SK-MEL-5 (cell line): Measurements from ENCODE around the gene VWA3B. TPM values are rescaled to one million over a fixed set of nuclear protein-coding genes. Genes with fewer than 3 reads are reported as not detected.
A peak's percentile ranks its signal among the peaks of the same experiment; 100 is the strongest.
"Not testable (repeated sequence)": the region's sequence is repeated elsewhere in the genome, so short reads cannot be mapped to it uniquely, and the experiment has no call there.

Experiments
- DNase-seq: peaks from one replicate; pipeline ENCODE4 v3.0.0-alpha.2; 2016; ENCODE audit warnings: low read depth, low spot score
- in situ Hi-C: cut with HindIII; loops from 2 replicates; pipeline ENCODE4 v1.10.0; 2016; ENCODE audit warnings: low sequenced_read_pairs, high pct_unique_total_duplicates, low pct_unique_long_range_greater_than_20kb
- total RNA-seq: library from RNA; depleted of rRNA; stranded (reverse); fragments of >200 nt; shearing (Covaris generic); gene quantifications from 2 replicates; pipeline ENCODE4 v1.2.3, GENCODE V29; 2014

Gene VWA3B
- total RNA-seq, 1 experiment from 2014 or later, result not detected

DNA sequence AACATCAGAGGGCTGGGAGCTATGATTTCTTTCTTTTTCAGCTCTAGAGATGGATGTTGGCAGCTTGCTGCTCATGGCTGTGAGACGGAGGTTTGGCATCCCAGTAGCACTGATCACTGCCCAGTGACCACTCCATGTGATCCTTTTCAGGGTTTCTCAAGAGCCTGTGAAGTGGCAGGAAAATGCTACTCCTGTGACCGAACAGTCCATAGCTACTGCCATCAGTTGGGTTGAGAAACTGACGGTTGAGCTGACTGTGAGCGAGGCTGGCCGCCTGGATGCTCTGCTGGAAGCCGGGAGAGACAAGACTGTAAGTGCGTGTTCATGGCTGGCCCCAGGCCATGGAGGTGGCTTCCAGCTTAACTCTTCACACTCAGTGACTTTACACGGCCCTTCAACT lies 34.2 kb downstream of the VWA3B start:
- no peak for DNase-seq
- in situ Hi-C loops, result no loop called here

DNA sequence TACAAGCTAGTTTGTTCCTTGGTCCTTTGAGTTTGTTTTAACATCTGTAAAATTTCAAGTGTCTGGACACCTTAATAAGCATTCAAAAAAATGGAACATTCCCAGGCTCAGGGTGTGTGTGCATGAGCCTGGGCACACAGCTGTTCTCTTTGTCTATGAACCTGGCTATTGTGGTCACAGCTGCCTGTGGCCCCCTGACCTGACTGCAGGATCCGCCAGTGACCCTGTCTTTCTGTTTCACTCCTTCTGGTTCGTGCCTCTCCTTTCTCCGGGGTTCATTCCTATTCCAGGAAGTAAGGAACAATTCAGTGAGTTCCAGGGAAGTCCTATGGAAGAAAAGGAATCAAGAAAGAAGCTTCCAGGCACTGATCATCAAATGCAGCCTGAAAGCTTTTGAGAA lies 35.6 kb downstream of the VWA3B start:
- in situ Hi-C loops, result no loop called here
- DNase-seq, result no peak

DNA sequence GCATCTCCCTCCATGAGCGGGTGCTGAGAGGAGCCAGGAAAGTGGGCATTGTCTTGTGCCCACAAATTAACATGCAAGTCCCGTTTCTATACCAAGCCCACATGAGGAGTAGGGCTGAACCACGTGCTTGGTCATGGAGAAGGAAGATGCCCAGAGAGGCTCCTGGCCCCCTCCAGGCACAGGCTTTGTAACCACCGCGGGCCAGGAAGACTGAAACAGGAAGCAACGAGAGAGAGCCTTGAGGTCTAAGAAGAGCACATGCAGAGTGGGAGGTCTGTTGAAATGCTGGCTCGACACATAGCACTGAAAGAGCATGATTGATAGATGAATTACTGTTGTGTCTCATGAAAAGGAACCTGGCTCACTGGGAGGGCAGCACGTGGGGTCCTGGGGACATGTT lies 36.3 kb downstream of the VWA3B start:
- in situ Hi-C loops, result no loop called here
- peak; percentile 9 for DNase-seq

DNA sequence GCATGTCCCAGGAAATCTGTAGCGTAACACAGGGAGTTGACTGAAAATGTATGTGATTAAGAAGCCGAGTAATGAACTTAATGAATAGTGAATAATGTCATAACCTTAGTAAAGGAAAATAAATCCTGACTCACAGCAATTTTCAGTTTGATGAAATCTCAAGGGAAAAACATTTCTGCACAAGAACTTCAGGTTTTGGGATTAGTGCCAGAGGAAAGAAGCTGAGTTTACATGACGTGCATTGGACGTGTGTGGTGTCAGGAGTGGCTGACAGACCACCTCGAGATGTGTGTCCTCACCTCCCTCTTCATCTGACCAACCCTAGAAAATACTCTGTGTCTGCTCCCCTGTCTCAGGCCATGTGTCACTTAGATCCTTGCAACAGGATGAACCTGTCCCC lies 39.1 kb downstream of the VWA3B start:
- no peak for DNase-seq
- in situ Hi-C loops, result no loop called here

DNA sequence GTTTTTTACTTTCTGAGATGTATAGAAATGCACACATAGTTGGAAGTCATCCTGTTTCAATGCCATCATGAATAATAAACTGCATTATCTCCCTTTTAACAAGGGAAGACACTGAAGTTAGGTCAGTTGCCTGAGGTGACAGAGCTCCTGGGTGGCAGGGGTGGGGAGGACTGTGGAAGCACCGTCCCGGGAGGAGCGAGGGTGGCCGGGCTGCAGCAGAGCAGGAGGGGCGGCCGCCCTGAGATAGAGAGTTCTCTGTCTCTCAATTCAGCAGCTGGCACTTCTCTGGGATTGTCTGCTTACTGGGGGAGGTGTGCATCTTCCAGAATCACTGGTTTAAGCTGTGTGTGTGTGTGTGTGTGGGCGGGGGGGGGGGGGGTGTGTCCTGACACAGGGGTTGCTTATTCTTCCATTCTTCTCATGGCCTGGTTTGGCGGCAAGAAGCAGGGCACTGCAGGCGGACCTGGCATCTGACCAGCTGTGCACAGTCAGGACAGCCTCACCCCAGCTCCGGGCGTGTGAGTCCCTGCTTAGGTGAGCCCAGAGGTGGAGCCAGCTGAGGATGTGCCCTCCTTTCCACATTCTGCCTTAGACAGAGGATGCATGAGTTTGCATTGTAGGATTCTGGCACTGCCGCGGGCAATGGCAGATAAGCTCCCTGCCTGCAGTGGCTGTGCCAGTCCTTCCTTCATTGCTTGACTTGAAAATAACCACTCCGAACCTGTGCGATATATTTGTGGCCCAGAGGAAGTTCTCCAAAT lies 40.4 kb downstream of the VWA3B start:
- DNase-seq, result no peak
- in situ Hi-C loops, result no loop called here

DNA sequence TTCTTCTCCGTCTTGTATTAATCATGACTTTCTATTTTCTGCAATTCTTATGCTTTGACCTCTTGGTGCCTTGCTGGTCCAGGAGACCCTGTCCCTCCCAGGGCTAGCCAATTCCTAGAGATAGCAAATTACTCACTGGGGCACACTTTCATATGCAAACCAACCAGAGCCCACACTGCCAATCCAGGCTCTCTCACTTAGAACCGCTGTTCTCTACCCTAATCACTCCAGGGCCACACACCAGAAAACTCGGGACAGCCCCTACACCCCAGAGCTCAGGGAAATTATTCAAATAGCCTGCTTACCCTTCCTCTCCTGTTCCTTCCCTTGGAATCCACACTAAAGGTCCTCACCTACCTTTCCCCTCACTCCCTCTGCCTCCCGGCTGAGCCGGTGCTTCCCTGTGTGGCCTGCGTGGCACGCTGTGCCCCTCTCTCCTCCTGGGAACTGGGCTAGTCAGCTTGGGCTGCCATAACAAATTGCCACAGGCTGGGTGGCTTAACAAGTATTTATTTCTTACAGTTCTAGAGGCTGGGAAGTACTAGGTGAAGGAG lies 41.7 kb downstream of the VWA3B start:
- no peak for DNase-seq
- in situ Hi-C loops, result no loop called here

DNA sequence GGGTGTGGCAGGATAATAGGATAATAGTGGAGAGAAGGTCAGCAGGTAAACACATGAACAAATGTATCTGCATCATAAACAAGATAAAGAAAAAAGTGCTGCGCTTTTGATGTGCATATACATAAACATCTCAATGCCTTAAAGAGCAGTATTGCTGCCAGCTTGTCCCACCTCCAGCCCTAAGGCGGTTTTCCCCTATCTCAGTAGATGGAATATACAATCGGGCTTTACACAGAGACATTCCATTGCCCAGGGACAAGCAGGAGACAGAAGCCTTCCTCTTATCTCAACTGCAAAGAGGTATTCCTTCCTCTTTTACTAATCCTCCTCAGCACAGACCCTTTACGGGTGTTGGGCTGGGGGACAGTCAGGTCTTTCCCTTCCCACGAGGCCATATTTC lies 43.1 kb downstream of the VWA3B start:
- DNase-seq, in situ Hi-C loops: not testable (repeated sequence)

DNA sequence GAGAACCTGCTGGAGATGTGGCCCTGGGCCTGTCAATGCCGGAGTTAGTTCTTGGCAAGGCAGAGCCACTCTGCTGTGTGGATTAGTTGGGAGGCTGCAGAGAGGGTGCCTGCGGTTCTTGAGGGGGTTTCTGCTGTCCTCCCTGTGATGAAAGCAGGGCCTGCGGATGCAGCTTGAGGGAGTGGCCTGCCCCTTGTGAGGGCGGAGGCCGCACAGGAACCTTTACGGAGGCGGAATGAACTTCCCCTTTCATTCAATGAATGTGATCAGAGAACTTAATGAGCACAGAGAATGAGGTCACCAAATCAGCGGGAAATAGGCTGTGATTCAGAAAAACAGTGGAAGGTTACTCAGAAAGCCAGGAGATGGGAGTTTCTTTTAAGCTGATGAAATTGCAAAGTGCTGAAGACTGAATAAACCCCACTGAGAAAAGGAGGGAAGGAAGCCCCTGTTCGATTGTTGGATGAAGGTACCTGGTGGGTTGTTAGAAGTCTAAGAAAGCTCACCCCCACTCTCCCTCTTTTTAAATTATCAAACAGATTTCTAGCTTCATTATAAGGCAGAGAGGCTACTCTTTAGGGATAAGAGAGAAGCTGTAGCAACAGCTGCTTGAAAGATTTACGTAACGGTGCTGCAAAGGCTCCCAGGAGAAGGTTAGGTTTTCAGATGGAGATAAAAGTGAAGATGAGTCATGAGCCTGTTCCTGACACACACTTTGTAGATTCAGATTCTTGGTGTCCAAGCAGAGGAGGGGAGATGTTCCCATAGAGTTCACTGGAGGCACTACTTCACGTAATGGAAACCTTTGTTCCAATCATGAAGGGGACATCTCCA lies 47.4 kb downstream of the VWA3B start:
- in situ Hi-C loops, result no loop called here
- no peak for DNase-seq

DNA sequence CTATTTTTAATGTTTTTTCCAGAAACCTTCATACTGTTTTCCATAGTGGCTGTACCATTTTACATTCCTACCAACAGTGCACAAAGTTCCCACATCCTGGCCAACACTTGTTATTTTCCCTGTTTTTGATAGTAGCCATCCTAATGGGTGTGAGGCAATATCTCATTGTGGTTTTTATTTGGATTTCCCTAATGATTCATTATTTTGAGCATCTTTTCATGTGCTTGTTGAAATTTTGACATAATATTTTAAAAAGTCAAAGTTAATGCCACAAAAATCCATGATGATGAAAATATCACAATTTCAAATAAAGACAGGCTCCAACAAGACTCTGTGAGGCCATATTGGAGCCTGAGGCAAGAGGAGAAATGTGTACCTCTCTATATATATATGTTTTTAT lies 50.2 kb downstream of the VWA3B start:
- no peak for DNase-seq
- in situ Hi-C loops, result no loop called here

DNA sequence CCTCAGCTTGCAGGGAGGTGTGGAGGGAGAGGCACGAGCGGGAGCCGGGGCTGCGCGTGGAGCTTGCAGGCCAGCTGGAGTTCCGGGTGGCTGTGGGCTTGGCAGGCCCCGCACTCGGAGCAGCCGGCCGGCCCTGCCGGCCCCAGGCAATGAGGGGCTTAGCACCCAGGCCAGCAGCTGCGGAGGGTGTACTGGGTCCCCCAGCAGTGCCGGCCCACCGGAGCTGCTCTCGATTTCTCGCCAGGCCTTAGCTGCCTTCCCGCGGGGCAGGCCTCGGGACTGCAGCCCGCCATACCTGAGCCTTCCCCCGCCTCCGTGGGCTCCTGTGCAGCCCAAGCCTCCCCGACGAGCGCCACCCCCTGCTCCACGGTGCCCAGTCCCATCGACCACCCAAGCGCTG lies 52.0 kb downstream of the VWA3B start:
- in situ Hi-C loops, result not testable (repeated sequence)

DNA sequence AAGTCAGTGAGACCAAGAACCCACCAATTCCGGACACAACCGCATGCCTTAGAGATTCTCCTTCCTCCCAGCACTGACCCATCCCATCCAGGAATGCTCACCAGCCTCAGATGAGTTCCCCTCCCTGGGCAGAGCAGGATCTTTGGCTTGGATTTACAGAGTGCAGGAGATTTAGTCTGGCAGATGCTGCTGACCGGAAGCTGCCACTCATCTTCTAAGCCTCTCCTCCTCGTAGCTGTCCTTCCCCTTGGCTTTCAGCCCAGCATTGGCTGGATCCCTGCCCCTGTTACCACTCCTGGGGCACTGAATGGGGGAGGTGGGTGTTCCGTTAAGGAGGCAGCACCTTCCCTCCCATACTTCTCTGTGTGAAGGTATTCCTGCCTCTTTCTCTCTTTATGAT lies 53.2 kb downstream of the VWA3B start:
- in situ Hi-C loops, result no loop called here
- no peak for DNase-seq

More for the DNA sequence above, 52.0 kb downstream of the VWA3B start:
- not testable (repeated sequence) for DNase-seq

DNA sequence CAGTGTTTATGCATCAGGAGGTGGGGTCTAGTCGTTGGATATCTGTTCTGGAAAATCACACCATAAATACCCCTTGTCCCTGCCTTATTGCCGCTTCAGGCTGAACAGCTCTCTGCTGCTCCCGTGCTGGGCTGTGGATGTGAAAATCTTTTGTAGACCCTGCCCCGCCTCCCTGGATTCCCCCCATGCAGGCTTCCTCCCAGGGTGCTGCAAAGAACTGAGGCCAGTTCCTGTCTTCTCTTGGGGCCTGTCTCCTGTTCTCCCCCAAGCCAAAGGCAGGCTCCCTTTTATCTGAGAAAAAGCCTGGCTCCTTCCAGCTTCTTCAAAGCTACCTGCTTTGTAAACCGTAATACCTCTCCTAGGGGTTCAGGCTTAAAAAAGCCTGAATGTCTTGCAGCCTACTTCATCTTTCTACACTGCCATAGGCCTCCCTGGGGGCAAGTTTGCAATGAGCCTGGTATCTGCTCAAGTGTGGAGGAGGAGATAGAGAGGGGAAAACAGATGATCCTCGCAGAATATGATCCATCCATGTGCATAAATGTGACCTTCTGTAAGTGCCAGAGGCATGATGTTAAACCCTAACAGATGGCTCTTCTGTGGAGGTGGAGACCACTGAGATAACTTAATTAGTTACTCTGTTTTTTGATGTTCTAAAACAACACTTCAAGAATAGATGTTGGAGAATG lies 55.3 kb downstream of the VWA3B start:
- in situ Hi-C loops, result no loop called here
- DNase-seq, result no peak

DNA sequence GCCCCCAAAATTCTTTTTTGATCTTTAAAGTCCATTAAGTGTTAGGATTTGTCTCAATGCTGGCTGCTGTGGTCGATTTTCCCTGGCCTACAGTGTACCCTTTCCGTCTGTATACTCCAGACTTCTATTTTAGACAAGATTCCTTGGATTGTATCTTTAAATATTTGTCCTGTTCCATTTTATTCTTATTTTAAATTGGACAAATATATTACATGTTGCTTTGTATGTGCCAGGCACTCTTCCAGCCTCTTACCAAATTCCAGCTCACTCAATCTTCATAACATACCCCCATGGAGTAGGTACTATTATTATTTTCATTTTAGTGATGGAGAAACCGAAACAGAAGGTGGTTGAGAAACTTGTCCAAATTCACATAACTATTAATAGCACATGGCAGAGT lies 58.1 kb downstream of the VWA3B start:
- in situ Hi-C loops, result no loop called here
- DNase-seq, result no peak

DNA sequence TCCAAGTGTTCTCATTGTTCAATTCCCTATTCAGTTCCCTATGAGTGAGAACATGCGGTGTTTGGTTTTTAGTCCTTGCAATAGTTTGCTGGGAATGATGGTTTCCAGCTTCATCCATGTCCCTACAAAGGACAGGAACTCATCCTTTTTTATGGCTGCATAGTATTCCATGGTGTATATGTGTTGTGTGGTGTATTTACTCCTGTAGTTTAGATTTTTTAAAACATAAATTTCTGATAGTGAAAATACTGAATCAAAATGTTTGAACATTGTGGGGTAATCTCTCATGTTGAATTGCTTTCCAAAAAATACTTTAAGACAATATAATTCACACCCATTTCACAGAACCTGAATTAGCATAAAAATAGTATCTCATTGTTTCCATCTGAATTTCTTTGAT lies 60.9 kb downstream of the VWA3B start:
- DNase-seq, in situ Hi-C loops: not testable (repeated sequence)

DNA sequence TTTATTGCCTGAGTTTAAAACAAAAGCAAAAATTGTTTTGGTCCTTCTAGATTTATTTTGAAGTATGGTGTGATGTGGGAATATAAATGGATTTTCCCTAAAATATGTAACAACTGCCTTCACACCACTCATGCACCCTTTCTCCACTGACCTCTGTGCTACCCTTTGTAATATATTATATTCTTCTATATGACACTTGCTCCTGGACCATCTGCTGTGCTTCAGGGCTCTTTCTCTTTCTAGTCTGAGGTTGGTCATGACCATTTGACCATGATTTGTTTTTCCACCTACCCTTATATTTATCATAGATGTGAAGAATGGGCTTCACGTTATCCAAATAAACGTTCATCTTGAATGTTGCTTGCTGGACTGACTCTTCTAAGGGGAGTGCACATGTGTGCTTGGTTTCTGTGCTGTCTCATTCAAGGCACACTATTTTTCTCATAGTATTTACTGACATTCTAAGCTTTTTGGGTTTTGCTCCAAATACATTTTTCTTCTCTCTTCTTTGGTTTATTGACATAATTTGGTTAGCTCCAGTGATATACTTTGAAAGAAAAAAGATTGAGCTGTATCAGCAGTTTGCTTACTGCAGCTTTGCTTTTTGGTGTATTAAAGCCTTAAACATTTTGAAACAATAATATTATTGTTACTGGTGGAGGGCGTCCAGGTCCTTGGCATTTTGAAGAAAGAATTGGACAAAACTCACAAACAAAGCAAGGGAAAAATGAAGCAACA lies 61.8 kb downstream of the VWA3B start:
- in situ Hi-C loops, result no loop called here
- no peak for DNase-seq

DNA sequence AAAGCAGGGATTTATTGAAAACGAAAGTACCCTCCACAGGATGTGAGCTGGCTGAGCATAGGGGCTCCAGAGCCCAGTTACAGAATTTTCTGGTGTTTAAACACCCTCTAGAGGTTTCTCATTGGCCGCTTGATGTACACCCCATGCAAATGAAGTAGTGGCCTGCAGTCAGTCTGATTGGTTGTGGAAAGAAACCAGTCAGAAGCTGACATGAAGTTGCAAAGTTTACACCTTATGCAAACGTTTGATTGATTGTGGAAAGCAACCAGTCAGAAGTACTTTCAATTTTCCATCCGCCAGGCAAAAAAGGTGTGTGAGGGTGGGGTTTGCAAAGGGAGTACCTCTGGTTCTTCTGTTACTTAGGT lies 62.3 kb downstream of the VWA3B start:
- DNase-seq, result peak; percentile 71
- in situ Hi-C loops, result no loop called here

DNA sequence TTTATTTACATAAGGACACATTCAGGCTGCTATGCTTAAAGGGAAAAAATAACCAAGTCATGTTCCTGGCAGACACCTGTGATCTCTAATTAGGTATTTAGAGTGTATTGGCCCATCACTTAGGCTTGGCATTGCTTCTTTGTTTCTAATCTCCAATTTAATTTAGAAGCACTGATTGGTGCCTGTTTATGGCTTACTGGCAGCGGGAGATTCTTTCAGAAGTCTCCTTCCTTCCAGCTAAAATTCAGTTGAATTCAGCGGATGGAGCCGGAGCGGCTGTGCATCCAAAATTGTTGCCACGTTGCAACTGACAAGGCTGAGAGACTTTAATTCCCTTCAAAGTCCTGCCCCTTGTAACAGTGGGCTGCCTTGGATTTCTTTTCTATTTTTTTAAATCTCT lies 66.5 kb downstream of the VWA3B start:
- DNase-seq, result no peak
- in situ Hi-C loops, result no loop called here

DNA sequence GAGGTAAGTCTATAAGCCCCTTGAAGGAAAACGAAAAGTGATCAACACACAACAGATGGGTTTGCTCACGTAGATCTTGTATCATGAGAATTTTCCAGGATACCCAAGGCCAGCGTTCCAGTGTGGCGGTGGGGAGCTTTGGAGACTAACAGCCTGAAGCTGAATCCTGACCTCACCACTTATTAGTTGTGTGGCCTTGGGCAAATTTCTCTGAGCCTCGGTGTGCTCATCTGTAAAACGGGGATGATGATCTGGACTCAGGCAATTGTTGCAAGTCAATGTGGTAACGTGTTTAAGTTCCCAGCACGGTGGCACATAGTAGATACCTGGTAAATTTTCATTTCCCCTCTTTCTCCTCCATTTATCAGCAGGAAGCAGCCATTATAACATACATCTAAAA lies 68.3 kb downstream of the VWA3B start:
- no peak for DNase-seq
- in situ Hi-C loops, result no loop called here
